ENCODE measurements around the gene RLN2. TPM values are rescaled to one million over a fixed set of nuclear protein-coding genes. Genes with fewer than 3 reads are reported as not detected.
"Not testable (repeated sequence)": the region's sequence is repeated elsewhere in the genome, so short reads cannot be mapped to it uniquely, and the experiment has no call there.

RLN2 gene, protein sequence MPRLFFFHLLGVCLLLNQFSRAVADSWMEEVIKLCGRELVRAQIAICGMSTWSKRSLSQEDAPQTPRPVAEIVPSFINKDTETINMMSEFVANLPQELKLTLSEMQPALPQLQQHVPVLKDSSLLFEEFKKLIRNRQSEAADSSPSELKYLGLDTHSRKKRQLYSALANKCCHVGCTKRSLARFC
- polyA plus RNA-seq (2012; ENCODE audit: insufficient read depth, insufficient read length, low read depth): not detected

DNA sequence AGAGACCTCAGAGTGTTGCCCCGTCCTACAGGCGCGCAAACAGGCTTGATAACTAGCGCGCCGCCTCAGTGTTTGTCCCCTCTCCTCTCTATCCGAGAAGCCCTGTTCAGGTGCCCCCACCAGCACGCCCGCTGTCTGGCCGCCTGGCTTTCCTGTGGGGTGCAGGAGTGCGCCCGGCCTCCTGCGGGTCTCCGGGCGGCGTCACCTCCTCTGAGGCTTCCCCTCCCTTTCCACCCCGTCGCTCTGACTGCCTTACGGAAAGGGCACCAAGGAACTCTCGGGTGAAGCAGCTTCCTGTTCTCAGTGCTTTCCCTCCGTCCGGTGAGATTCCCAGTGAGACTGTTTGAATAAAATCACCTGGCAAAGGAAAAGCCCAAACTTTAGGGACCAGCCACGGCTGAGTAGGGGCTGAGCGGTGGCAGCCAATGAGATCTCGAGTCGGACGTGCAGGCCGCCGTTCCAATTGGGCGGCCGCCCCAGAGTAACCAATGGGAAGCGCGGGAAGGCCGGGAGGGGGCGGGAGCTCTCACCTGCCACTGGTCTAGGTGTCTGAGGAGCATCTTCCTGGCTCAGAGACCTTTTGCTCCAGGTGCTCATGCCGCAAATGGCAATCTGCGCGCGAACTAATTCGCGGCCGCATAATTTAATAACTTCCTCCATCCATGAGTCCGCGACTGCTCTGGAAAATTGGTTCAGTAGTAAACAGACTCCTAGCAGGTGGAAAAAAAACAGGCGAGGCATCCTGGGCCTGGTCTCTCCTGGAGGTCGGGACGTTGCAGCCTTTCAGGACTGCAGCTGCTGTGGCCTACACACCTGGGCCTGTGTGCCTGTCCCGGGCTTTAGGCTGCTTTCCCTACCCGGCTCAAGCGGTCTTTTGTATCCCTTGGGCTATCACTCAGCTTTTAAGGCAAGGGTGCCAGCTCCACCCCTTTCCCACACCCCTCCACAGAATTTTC is at the start of gene RLN2:
RLN2 (minus strand) TSS at position 877 of the 956 bp plus-strand sequence; CDS start at position 741, 136 bp downstream.
- not testable (repeated sequence) for H3K9me3 ChIP-seq, H3K4me1 ChIP-seq, DNase-seq, H3K27me3 ChIP-seq, H3K36me3 ChIP-seq
- H3K4me3 ChIP-seq (ENCODE audit: low read depth, low read length): peak within 1 kb of the TSS; percentile 22

DNA sequence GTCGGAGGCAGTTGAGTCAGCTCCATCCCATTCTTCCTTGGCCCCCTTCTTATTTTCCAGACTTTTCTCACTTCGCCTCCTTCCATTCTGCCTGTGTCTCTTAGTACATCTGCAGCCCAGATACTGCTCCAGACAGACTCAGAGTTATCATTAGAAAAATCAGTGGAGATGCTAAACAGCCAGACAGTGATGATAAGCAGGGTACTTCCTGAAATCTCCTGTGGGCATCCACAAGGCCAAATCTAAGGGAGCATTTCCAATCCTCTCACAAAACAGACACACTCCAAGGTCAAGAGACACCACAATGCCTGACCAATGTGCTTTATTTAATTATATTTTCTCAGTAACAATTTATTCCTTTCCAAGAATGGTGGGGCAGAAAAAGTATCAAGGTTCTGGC is 49.7 kb upstream of the RLN2 start:
- Histone ChIP-seq H3K27me3 (no peaks in the 10 kb centered on the region), H3K4me1 (no peaks in the 10 kb centered on the region), H3K4me3 (ENCODE audit: low read depth, low read length) (no peak overlapping the region), H3K9me3 (no peaks in the 10 kb centered on the region), H3K36me3 (no peaks in the 10 kb centered on the region)
- DNase-seq: no peak
- TF ChIP-seq, protein P1, sequence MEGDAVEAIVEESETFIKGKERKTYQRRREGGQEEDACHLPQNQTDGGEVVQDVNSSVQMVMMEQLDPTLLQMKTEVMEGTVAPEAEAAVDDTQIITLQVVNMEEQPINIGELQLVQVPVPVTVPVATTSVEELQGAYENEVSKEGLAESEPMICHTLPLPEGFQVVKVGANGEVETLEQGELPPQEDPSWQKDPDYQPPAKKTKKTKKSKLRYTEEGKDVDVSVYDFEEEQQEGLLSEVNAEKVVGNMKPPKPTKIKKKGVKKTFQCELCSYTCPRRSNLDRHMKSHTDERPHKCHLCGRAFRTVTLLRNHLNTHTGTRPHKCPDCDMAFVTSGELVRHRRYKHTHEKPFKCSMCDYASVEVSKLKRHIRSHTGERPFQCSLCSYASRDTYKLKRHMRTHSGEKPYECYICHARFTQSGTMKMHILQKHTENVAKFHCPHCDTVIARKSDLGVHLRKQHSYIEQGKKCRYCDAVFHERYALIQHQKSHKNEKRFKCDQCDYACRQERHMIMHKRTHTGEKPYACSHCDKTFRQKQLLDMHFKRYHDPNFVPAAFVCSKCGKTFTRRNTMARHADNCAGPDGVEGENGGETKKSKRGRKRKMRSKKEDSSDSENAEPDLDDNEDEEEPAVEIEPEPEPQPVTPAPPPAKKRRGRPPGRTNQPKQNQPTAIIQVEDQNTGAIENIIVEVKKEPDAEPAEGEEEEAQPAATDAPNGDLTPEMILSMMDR (IDR thresholded peaks at IDR 0.05; ENCODE audit: low read depth, low read length): no peak

DNA sequence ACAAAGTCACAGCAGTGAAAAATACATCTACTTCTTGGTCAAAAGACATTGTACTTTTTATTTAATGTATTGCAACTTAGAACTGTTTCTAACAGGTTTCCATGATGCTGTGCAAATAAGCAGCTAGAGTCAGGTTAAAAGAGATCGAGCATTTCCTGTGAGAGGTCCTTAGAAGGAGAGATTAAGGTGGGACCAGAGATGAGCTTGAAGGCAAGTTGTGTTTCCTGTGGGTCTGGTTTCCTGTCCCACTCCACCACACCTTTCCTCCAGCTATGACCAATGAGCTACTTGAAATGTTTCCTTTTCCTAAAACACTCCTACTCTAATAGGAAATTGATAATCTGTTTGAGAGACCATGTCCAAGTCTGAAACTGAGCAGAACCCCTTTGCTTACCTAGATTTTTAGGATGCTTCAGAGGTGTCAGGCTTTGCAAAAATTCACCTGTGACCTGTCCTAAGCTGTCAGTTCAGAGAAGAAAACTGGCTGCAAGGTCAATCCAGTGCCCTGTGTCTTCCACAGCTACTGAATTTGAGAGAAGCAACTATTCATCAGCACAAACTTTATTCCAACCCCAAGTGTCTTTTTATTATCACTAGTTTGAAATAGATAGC is 48.2 kb upstream of the RLN2 start:
- Histone ChIP-seq H3K9me3 (no peaks in the 10 kb centered on the region), H3K4me1 (no peaks in the 10 kb centered on the region), H3K4me3 (ENCODE audit: low read depth, low read length) (no peak overlapping the region), H3K27me3 (no peaks in the 10 kb centered on the region), H3K36me3 (no peaks in the 10 kb centered on the region)
- DNase-seq: no peak
- TF ChIP-seq, protein P1 (IDR thresholded peaks at IDR 0.05; ENCODE audit: low read depth, low read length): no peak

DNA sequence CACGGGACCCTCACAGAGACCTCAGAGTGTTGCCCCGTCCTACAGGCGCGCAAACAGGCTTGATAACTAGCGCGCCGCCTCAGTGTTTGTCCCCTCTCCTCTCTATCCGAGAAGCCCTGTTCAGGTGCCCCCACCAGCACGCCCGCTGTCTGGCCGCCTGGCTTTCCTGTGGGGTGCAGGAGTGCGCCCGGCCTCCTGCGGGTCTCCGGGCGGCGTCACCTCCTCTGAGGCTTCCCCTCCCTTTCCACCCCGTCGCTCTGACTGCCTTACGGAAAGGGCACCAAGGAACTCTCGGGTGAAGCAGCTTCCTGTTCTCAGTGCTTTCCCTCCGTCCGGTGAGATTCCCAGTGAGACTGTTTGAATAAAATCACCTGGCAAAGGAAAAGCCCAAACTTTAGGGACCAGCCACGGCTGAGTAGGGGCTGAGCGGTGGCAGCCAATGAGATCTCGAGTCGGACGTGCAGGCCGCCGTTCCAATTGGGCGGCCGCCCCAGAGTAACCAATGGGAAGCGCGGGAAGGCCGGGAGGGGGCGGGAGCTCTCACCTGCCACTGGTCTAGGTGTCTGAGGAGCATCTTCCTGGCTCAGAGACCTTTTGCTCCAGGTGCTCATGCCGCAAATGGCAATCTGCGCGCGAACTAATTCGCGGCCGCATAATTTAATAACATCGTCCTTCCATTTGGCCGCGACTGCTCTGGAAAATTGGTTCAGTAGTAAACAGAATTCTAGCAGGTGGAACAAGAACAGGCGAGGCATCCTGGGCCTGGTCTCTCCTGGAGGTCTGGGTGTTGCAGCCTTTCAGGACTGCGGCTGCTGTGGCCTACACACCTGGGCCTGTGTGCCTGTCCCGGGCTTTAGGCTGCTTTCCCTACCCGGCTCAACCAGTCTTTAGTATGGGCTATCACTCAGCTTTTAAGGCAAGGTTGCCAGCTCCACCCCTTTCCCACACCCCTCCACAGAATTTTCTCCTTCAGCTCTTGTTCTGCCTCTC is 34.8 kb upstream of the RLN2 start, which contains the start of gene RLN1:
RLN1 (minus strand) TSS at position 885 of the 990 bp plus-strand sequence; CDS start at position 755, 130 bp downstream.
- H3K27me3 ChIP-seq, H3K36me3 ChIP-seq, H3K4me1 ChIP-seq, H3K9me3 ChIP-seq, DNase-seq: not testable (repeated sequence)
- peak within 1 kb of the TSS; percentile 23 for H3K4me3 ChIP-seq (ENCODE audit: low read depth, low read length)

DNA sequence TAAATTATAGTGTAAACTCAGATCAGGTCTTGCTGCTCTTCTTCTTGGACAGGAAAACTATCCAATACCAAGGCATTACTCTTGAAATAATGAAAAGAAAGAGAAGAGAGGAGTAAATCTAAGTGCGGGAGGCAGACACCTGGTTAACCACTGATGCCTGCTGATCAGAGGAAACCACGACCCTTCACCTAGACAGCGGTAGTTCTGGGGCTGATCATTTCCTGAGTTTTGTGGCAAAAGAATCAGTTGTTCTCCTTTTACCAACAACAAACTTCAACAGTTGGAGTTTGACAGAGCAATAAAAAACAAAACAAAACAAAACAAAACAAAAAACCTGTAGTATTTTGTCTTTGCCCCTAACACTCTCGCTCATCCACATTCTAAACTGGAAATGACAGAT is 32.2 kb upstream of the RLN2 start:
- peaks cover 3% of the 10 kb centered on the region; the same call in 1 of the 2 replicates for H3K27me3 ChIP-seq

DNA sequence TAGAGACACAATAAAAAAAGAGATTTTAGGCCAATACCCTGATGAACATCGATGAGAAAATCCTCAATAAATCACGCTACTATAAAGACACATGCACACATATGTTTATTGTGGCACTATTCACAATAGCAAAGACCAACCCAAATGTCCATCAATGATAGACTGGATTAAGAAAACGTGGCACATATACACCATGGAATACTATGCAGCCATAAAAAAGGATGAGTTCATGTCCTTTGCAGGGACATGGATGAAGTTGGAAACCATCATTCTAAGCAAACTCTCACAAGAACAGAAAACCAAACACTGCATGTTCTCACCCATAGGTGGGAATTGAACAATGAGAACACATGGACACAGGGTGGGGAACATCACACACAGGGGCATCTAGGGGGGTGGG is 26.8 kb upstream of the RLN2 start:
- DNase-seq; H3K36me3 ChIP-seq; H3K27me3 ChIP-seq; H3K9me3 ChIP-seq; H3K4me1 ChIP-seq; H3K4me3 ChIP-seq (ENCODE audit: low read depth, low read length): not testable (repeated sequence)

More for the DNA sequence above, 32.2 kb upstream of the RLN2 start:
- no peaks in the 10 kb centered on the region for H3K4me1 ChIP-seq
- H3K36me3 ChIP-seq: no peaks in the 10 kb centered on the region
- no peak overlapping the region for H3K4me3 ChIP-seq (ENCODE audit: low read depth, low read length)
- DNase-seq: no peak
- TF ChIP-seq, protein P1 (IDR thresholded peaks at IDR 0.05; ENCODE audit: low read depth, low read length): no peak
- H3K9me3 ChIP-seq: no peaks in the 10 kb centered on the region

All from BE2C (cell line).